Dendritic cell treated with granulocyte-macrophage colony-stimulating factor and Interleukin-4, amounts not matched to agents 40 ng/mL and 50 ng/mL, for 4 days (primary cell): ENCODE data around the gene BCAS4.

Experiments
- H3K27ac Mint-ChIP-seq: one replicate; pipeline ENCODE4 v1.8.0; 2022; ENCODE audit warnings: mild to moderate bottlenecking, mixed read lengths
- H3K27me3 Mint-ChIP-seq: one replicate; pipeline ENCODE4 v1.8.0; 2022; ENCODE audit warnings: mild to moderate bottlenecking, mixed read lengths
- H3K36me3 Mint-ChIP-seq: one replicate; pipeline ENCODE4 v1.8.0; 2022; ENCODE audit warnings: low read depth, mixed read lengths
- H3K4me1 Mint-ChIP-seq: one replicate; pipeline ENCODE4 v1.8.0; 2022; ENCODE audit warnings: low read depth, mixed read lengths
- H3K4me3 Mint-ChIP-seq: one replicate; pipeline ENCODE4 v1.8.0; 2022; ENCODE audit warnings: mild to moderate bottlenecking, moderate library complexity, mixed read lengths
- H3K9me3 Mint-ChIP-seq: one replicate; pipeline ENCODE4 v1.8.0; 2022; ENCODE audit warnings: mixed read lengths
- intact Hi-C: fragments of 100-400 bp; cut with micrococcal nuclease; formaldehyde crosslinking; loops from one replicate; pipeline ENCODE4 v1.15.0; 2022

The BCAS4 gene

GRCh38 chr20:50855498-50856474 is 60.9 kb downstream of the BCAS4 start:
- no peaks in the 10 kb centered on the region for H3K36me3 Mint-ChIP-seq
- intact Hi-C loops = no loop called here
- H3K9me3 Mint-ChIP-seq = no peaks in the 10 kb centered on the region
- no peak overlapping the region for H3K27ac Mint-ChIP-seq
- no peak overlapping the region for H3K4me3 Mint-ChIP-seq
- peaks cover 5% of the 10 kb centered on the region for H3K4me1 Mint-ChIP-seq
- no peaks in the 10 kb centered on the region for H3K27me3 Mint-ChIP-seq

DNA sequence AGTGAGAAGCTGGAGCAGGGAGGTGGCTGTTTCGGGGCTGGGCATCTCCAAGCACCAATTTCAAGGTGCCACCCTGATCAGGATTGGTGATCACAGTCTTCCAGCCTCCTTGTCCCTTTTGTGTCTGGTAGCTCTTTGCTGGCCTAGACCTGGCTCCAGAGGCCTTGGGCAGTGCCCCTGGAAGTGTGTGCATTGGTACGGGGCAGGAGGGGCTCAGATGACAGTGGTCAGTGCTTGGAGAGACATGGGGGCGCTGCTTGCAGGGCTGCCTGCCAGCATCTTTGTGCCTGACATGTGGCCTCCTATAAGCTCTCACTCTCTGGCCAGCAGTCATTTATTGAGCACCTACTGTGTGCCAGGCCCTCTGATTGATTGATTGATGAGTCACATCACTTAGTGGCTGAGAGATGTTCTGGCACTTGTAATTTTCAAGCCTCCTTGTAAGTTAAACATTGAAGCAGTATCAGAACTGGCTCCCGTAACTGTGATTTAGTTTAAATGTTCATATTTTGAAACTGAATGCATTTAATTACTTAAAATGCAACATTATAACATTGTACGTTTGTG is 61.7 kb downstream of the BCAS4 start:
- Mint-ChIP-seq H3K27ac (no peak overlapping the region), H3K27me3 (no peaks in the 10 kb centered on the region), H3K4me1 (peaks cover 5% of the 10 kb centered on the region), H3K4me3 (no peak overlapping the region), H3K9me3 (no peaks in the 10 kb centered on the region), H3K36me3 (no peaks in the 10 kb centered on the region)
- intact Hi-C loops = no loop called here

DNA sequence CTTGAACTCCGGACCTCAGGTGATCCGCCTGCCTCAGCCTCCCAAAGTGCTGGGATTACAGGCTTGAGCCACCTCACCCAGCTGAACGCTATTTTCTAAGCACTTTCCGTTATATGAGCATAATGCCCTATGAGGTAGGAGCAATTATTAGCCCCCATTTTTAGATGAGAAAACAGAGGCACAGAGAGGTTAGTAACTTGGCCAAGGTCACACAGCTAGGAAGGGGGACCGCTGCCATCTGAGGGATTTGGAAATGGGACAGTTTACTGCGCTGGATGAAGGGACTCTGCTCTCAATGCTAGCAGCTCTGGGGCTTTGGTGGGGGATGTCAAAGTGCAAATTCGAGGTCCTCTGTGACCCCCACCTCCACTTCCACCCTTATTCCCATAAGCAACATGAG is 62.5 kb downstream of the BCAS4 start:
- H3K36me3 Mint-ChIP-seq = no peaks in the 10 kb centered on the region
- H3K4me3 Mint-ChIP-seq = no peak overlapping the region
- H3K27ac Mint-ChIP-seq = no peak overlapping the region

GRCh38 chr20:50858525-50858924 is 63.7 kb downstream of the BCAS4 start:
- H3K36me3 Mint-ChIP-seq = no peaks in the 10 kb centered on the region
- peaks cover 5% of the 10 kb centered on the region for H3K4me1 Mint-ChIP-seq
- H3K27me3 Mint-ChIP-seq = no peaks in the 10 kb centered on the region
- no peaks in the 10 kb centered on the region for H3K9me3 Mint-ChIP-seq
- intact Hi-C loops = no loop called here
- H3K27ac Mint-ChIP-seq = no peak overlapping the region
- no peak overlapping the region for H3K4me3 Mint-ChIP-seq

More for the DNA sequence above, 62.5 kb downstream of the BCAS4 start:
- no peaks in the 10 kb centered on the region for H3K27me3 Mint-ChIP-seq
- no peaks in the 10 kb centered on the region for H3K9me3 Mint-ChIP-seq
- intact Hi-C loops = no loop called here
- H3K4me1 Mint-ChIP-seq = peaks cover 5% of the 10 kb centered on the region

DNA sequence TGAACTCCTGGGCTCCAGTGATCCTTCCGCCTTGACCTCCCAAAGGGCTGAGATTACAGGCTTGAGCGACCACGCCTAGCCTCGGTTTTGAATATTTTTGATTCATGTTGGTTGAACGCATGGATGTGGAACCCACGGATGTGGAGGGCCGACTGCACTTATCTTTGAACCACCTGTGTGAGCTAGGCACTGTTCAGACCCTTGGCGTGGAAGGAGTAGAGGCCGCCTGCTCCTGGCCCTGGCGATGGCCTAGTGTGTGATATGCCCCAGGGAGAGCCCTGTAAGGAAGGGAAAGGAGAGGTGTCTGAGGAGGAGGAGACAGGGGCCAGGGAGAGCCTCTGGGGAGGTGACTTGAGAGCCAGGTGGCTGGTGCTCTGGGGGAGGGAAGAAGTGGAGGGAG is 64.3 kb downstream of the BCAS4 start:
- intact Hi-C loops = no loop called here

GRCh38 chr20:50861012-50861411 is 66.2 kb downstream of the BCAS4 start:
- no peaks in the 10 kb centered on the region for H3K9me3 Mint-ChIP-seq
- no peaks in the 10 kb centered on the region for H3K36me3 Mint-ChIP-seq
- no peak overlapping the region for H3K27ac Mint-ChIP-seq
- intact Hi-C loops = no loop called here
- no peaks in the 10 kb centered on the region for H3K27me3 Mint-ChIP-seq
- H3K4me3 Mint-ChIP-seq = no peak overlapping the region
- no peaks in the 10 kb centered on the region for H3K4me1 Mint-ChIP-seq

More for the DNA sequence above, 64.3 kb downstream of the BCAS4 start:
- Mint-ChIP-seq H3K27me3 (no peaks in the 10 kb centered on the region), H3K36me3 (no peaks in the 10 kb centered on the region), H3K4me3 (no peak overlapping the region), H3K4me1 (peaks cover 5% of the 10 kb centered on the region), H3K9me3 (no peaks in the 10 kb centered on the region), H3K27ac (no peak overlapping the region)

DNA sequence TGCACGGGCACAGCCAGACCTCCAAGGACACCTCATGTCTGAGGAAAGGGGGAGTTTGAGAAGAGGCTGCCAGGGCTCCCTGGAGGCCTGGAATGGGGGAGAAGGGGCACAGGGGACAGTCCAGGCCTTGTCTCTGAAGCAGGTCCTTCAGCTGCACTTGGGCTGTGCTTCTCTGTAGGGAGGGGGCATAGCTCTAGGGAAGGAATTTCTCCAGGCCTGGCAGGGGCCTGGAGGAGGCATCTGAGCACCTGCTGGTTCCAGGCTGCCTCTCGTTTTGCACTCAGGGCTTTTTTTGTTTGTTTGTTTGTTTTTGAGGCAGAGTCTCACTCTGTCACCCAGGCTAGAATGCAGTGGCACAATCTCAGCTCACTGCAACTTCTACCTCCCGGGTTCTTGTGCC is 67.7 kb downstream of the BCAS4 start:
- no peak overlapping the region for H3K27ac Mint-ChIP-seq

DNA sequence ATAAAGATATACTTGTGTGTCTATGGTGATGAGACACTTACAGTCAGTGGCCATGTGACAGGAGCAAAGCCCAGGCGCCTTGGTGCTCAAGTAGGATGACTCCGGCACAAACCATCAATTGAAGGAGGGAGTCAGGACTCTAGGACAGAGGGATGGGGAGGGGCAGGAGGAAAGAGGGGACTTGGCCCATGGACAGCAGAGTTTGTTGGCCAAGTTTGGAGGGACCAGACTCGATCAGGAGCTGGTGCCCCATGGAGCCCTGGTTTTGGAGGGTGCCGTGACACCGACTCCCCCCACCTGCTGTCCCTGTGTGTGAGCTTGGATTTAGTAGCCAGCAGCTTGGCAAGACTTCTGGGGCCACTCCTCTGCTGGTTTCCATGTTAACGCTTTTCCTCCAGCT is 70.3 kb downstream of the BCAS4 start:
- intact Hi-C loops = no loop called here
- Mint-ChIP-seq H3K27me3 (no peaks in the 10 kb centered on the region), H3K9me3 (no peaks in the 10 kb centered on the region), H3K4me3 (no peak overlapping the region), H3K36me3 (no peaks in the 10 kb centered on the region), H3K4me1 (no peaks in the 10 kb centered on the region), H3K27ac (no peak overlapping the region)

More for the DNA sequence above, 67.7 kb downstream of the BCAS4 start:
- intact Hi-C loops = no loop called here
- Mint-ChIP-seq H3K4me3 (no peak overlapping the region), H3K4me1 (no peaks in the 10 kb centered on the region), H3K36me3 (no peaks in the 10 kb centered on the region), H3K27me3 (no peaks in the 10 kb centered on the region), H3K9me3 (no peaks in the 10 kb centered on the region)

GRCh38 chr20:50865591-50865990 is 70.7 kb downstream of the BCAS4 start:
- intact Hi-C loops = no loop called here
- H3K27me3 Mint-ChIP-seq = no peaks in the 10 kb centered on the region

GRCh38 chr20:50866036-50866685 is 71.3 kb downstream of the BCAS4 start:
- H3K4me1 Mint-ChIP-seq = no peaks in the 10 kb centered on the region
- no peaks in the 10 kb centered on the region for H3K36me3 Mint-ChIP-seq
- H3K9me3 Mint-ChIP-seq = no peaks in the 10 kb centered on the region
- no peaks in the 10 kb centered on the region for H3K27me3 Mint-ChIP-seq
- no peak overlapping the region for H3K27ac Mint-ChIP-seq
- intact Hi-C loops = no loop called here
- H3K4me3 Mint-ChIP-seq = no peak overlapping the region

More at GRCh38 chr20:50865591-50865990, 70.7 kb downstream of the BCAS4 start:
- no peak overlapping the region for H3K27ac Mint-ChIP-seq
- H3K4me3 Mint-ChIP-seq = no peak overlapping the region
- H3K4me1 Mint-ChIP-seq = no peaks in the 10 kb centered on the region
- no peaks in the 10 kb centered on the region for H3K9me3 Mint-ChIP-seq
- no peaks in the 10 kb centered on the region for H3K36me3 Mint-ChIP-seq

GRCh38 chr20:50866831-50867230 is 72.0 kb downstream of the BCAS4 start:
- no peak overlapping the region for H3K4me3 Mint-ChIP-seq

GRCh38 chr20:50867805-50868204 is 72.9 kb downstream of the BCAS4 start:
- Mint-ChIP-seq H3K9me3 (no peaks in the 10 kb centered on the region), H3K27me3 (no peaks in the 10 kb centered on the region), H3K27ac (no peak overlapping the region), H3K4me1 (no peaks in the 10 kb centered on the region), H3K4me3 (no peak overlapping the region), H3K36me3 (no peaks in the 10 kb centered on the region)
- intact Hi-C loops = no loop called here

More at GRCh38 chr20:50866831-50867230, 72.0 kb downstream of the BCAS4 start:
- no peaks in the 10 kb centered on the region for H3K27me3 Mint-ChIP-seq
- no peaks in the 10 kb centered on the region for H3K9me3 Mint-ChIP-seq
- no peaks in the 10 kb centered on the region for H3K4me1 Mint-ChIP-seq
- no peak overlapping the region for H3K27ac Mint-ChIP-seq
- intact Hi-C loops = no loop called here
- no peaks in the 10 kb centered on the region for H3K36me3 Mint-ChIP-seq

GRCh38 chr20:50868509-50869495 is 73.9 kb downstream of the BCAS4 start:
- H3K27me3 Mint-ChIP-seq = no peaks in the 10 kb centered on the region
- H3K27ac Mint-ChIP-seq = no peak overlapping the region
- H3K9me3 Mint-ChIP-seq = no peaks in the 10 kb centered on the region
- H3K36me3 Mint-ChIP-seq = no peaks in the 10 kb centered on the region
- intact Hi-C loops = no loop called here
- no peaks in the 10 kb centered on the region for H3K4me1 Mint-ChIP-seq
- H3K4me3 Mint-ChIP-seq = no peak overlapping the region
